NCI-H1436 treated with DMSO at 0.1 percent for 48 hours (cell line): Measurements from ENCODE around the gene PPHLN1.

Source experiments
- DNase-seq: peaks from one replicate; lab custom pipeline; 2025; lab: John Stamatoyannopoulos, UW

PPHLN1 gene

GRCh38 chr12:42482041-42482747, 156.2 kb downstream of the PPHLN1 start:
- no peak for DNase-seq

- no peak for DNase-seq
These were observed 157.0 kb downstream of the PPHLN1 start for GRCh38 chr12:42482748-42483520.

- DNase-seq = no peak
These were observed 157.5 kb downstream of the PPHLN1 start for GRCh38 chr12:42483521-42483790.

- DNase-seq = no peak
These were observed 159.0 kb downstream of the PPHLN1 start for GRCh38 chr12:42484996-42485395.

- DNase-seq = no peak
These were observed 159.9 kb downstream of the PPHLN1 start for GRCh38 chr12:42485823-42486222.

GRCh38 chr12:42486407-42486806, 160.4 kb downstream of the PPHLN1 start:
- DNase-seq = no peak

GRCh38 chr12:42490261-42490842, 164.4 kb downstream of the PPHLN1 start:
- DNase-seq = no peak
